ENCODE measurements around the gene HCST.
"Not testable (repeated sequence)": the region's sequence is repeated elsewhere in the genome, so short reads cannot be mapped to it uniquely, and the experiment has no call there.

HCST gene
- long read RNA-seq, donor 1, partial matches to known transcripts, result 31 of 32 reads
- long read RNA-seq, donor 1, other reads (novel, unspliced or antisense), result 0 of 32 reads
- long read RNA-seq, donor 2, partial matches to known transcripts, result 0 of 2 reads
- long read RNA-seq, donor 2, other reads (novel, unspliced or antisense), result 0 of 2 reads
- long read RNA-seq, donor 3, partial matches to known transcripts, result 0 of 1 reads
- long read RNA-seq, donor 3, other reads (novel, unspliced or antisense), result 0 of 1 reads
- long read RNA-seq, donor 4, partial matches to known transcripts, result 0 of 1 reads
- long read RNA-seq, donor 4, other reads (novel, unspliced or antisense), result 0 of 1 reads
- long read RNA-seq, donor 5, partial matches to known transcripts, result 0 of 2 reads
- long read RNA-seq, donor 5, other reads (novel, unspliced or antisense), result 0 of 2 reads
- long read RNA-seq, donor 6, partial matches to known transcripts, result 0 of 1 reads
- long read RNA-seq, donor 6, other reads (novel, unspliced or antisense), result 0 of 1 reads
- long read RNA-seq, donor 7, result 0 reads
- long read RNA-seq, donor 8, partial matches to known transcripts, result 0 of 1 reads
- long read RNA-seq, donor 8, other reads (novel, unspliced or antisense), result 0 of 1 reads

- DNase-seq, result no peak
Measured at GRCh38 chr19:35901854-35902661, at the start of gene HCST. TSS of gene HCST (plus strand) at chr19:35902529. CDS start at chr19:35902594, 65 bp downstream.

- no peak for DNase-seq
Measured at GRCh38 chr19:35853038-35853756, 49.1 kb upstream of the HCST start.

GRCh38 chr19:35856546-35857149 lies 45.7 kb upstream of the HCST start, which contains the start of gene KIRREL2:
TSS of gene KIRREL2 (plus strand) at chr19:35856911. CDS start at chr19:35857120, 209 bp downstream.
- peak; percentile 77 for DNase-seq

- DNase-seq, result no peak
Measured at GRCh38 chr19:35858311-35858710, 44.0 kb upstream of the HCST start.

- DNase-seq, result no peak
Measured at GRCh38 chr19:35859414-35859813, 42.9 kb upstream of the HCST start.

- DNase-seq, result no peak
Measured at GRCh38 chr19:35860436-35860817, 41.9 kb upstream of the HCST start.

GRCh38 chr19:35860818-35861639 lies 41.3 kb upstream of the HCST start:
- peak; percentile 46 for DNase-seq

- DNase-seq, result no peak
Measured at GRCh38 chr19:35861640-35862160, 40.6 kb upstream of the HCST start.

GRCh38 chr19:35862528-35862927 lies 39.8 kb upstream of the HCST start:
- no peak for DNase-seq

GRCh38 chr19:35863018-35863417 lies 39.3 kb upstream of the HCST start:
- DNase-seq, result no peak

GRCh38 chr19:35868172-35868822 lies 34.0 kb upstream of the HCST start, which contains the start of gene APLP1:
TSS of gene APLP1 (plus strand) at chr19:35868574. CDS start at chr19:35868637, 63 bp downstream.
- DNase-seq, result peak; percentile 60

GRCh38 chr19:35868823-35869326 lies 33.5 kb upstream of the HCST start:
- peak; percentile 51 for DNase-seq

GRCh38 chr19:35869327-35870123 lies 32.8 kb upstream of the HCST start:
- peak; percentile 68 for DNase-seq

GRCh38 chr19:35870124-35870736 lies 32.1 kb upstream of the HCST start:
- not testable (repeated sequence) for DNase-seq

GRCh38 chr19:35870798-35871197 lies 31.5 kb upstream of the HCST start:
- no peak for DNase-seq

- DNase-seq, result no peak
Measured at GRCh38 chr19:35871611-35872010, 30.7 kb upstream of the HCST start.

GRCh38 chr19:35872180-35872579 lies 30.1 kb upstream of the HCST start:
- DNase-seq, result no peak

- no peak for DNase-seq
Measured at GRCh38 chr19:35874392-35874930, 27.9 kb upstream of the HCST start.
